Activated gamma-delta T cell treated with anti-CD3 and anti-CD28 coated beads, Interleukin-2, amount 50 U/mL, for 16 hours (primary cell): ENCODE data around the gene RABL2A.
"Not testable (repeated sequence)": the region's sequence is repeated elsewhere in the genome, so short reads cannot be mapped to it uniquely, and the experiment has no call there.

Source experiments
- DNase-seq: peaks from one replicate; pipeline ENCODE4 v3.0.0-alpha.2; 2020; ENCODE audit warnings: low read depth

Gene RABL2A

GRCh38 chr2:113626616-113627330, at the start of gene RABL2A:
RABL2A (plus strand) TSS chr2:113627266; CDS start chr2:113628607, 1,341 bp downstream.
- peak; percentile 73 for DNase-seq

GRCh38 chr2:113578508-113578907, 48.6 kb upstream of the RABL2A start:
- DNase-seq, result not testable (repeated sequence)

GRCh38 chr2:113582473-113582872, 44.6 kb upstream of the RABL2A start:
- DNase-seq, result not testable (repeated sequence)

GRCh38 chr2:113583521-113584225, 43.4 kb upstream of the RABL2A start:
- DNase-seq, result peak; percentile 67

- not testable (repeated sequence) for DNase-seq
These were observed 42.6 kb upstream of the RABL2A start for GRCh38 chr2:113584311-113585092.

- peak; percentile 30 for DNase-seq
These were observed 39.9 kb upstream of the RABL2A start for GRCh38 chr2:113587201-113587600.

- DNase-seq, result not testable (repeated sequence)
These were observed 37.5 kb upstream of the RABL2A start for GRCh38 chr2:113589591-113589990.

- not testable (repeated sequence) for DNase-seq
These were observed 35.1 kb upstream of the RABL2A start for GRCh38 chr2:113591926-113592325.

- not testable (repeated sequence) for DNase-seq
These were observed 33.8 kb upstream of the RABL2A start for GRCh38 chr2:113593280-113593679.

GRCh38 chr2:113595725-113596124, 31.3 kb upstream of the RABL2A start:
- not testable (repeated sequence) for DNase-seq

GRCh38 chr2:113597164-113597563, 29.9 kb upstream of the RABL2A start:
- not testable (repeated sequence) for DNase-seq

GRCh38 chr2:113597572-113597971, 29.5 kb upstream of the RABL2A start:
- DNase-seq, result not testable (repeated sequence)

GRCh38 chr2:113598180-113598579, 28.9 kb upstream of the RABL2A start:
- DNase-seq, result not testable (repeated sequence)

GRCh38 chr2:113598738-113599137, 28.3 kb upstream of the RABL2A start:
- not testable (repeated sequence) for DNase-seq

- not testable (repeated sequence) for DNase-seq
These were observed 27.9 kb upstream of the RABL2A start for GRCh38 chr2:113599208-113599607.

- DNase-seq, result not testable (repeated sequence)
These were observed 24.9 kb upstream of the RABL2A start for GRCh38 chr2:113602040-113602769.

GRCh38 chr2:113602869-113603466, 24.1 kb upstream of the RABL2A start:
- DNase-seq, result no peak

- DNase-seq, result peak; percentile 74
These were observed 23.5 kb upstream of the RABL2A start for GRCh38 chr2:113603467-113604084.

GRCh38 chr2:113604085-113604477, 23.0 kb upstream of the RABL2A start:
- DNase-seq, result peak; percentile 82

GRCh38 chr2:113604661-113605060, 22.4 kb upstream of the RABL2A start:
- not testable (repeated sequence) for DNase-seq

GRCh38 chr2:113606036-113606435, 21.0 kb upstream of the RABL2A start:
- not testable (repeated sequence) for DNase-seq
